Measurements from ENCODE around the gene ATG4C.
"Not testable (repeated sequence)": the region's sequence is repeated elsewhere in the genome, so short reads cannot be mapped to it uniquely, and the experiment has no call there.

Gene ATG4C, protein sequence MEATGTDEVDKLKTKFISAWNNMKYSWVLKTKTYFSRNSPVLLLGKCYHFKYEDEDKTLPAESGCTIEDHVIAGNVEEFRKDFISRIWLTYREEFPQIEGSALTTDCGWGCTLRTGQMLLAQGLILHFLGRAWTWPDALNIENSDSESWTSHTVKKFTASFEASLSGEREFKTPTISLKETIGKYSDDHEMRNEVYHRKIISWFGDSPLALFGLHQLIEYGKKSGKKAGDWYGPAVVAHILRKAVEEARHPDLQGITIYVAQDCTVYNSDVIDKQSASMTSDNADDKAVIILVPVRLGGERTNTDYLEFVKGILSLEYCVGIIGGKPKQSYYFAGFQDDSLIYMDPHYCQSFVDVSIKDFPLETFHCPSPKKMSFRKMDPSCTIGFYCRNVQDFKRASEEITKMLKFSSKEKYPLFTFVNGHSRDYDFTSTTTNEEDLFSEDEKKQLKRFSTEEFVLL

DNA sequence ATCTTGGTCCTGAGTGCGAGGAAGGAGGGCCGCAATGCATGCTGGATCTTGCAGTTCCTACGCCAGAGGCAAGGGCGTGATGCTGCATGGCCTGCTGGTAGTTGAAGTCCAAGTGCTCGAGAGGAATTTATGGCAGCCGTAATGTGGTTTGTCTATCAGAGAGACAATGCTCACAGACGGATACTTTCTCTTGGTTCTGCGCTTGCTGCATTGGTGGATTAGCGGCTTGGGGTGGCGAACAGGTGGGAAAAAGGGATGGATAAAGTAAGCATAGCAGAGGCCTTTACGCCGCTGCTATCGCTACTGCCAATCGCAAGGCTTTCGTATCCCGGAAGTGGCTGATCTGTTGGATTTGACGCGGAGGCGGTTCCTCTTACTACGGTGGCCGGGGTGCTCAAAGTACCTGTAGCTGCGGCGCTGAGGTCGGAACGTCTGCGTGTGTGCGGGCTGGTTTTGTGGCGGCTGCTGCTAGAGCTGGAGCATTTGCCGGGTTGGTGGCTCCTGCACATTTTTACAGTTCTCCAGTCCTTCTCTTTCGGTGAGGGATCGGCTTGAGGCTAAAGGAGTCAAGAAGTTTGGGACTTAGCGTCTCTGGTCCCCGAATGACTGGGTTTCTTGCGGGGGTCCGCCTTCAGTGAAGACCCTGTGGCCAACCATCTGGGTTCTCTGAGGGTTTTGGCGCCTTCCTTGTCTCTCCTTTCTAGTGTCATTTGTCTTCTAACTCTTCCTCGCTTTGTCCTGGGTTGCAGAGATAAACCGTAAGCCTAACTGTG is at the start of gene ATG4C:
Gene ATG4C, plus strand, starts transcription at position 397 of the 773 bp plus-strand sequence. CDS start 19,655 bp downstream, outside the sequence.
- DNase-seq (ENCODE audit: low spot score) = peak; percentile 92

DNA sequence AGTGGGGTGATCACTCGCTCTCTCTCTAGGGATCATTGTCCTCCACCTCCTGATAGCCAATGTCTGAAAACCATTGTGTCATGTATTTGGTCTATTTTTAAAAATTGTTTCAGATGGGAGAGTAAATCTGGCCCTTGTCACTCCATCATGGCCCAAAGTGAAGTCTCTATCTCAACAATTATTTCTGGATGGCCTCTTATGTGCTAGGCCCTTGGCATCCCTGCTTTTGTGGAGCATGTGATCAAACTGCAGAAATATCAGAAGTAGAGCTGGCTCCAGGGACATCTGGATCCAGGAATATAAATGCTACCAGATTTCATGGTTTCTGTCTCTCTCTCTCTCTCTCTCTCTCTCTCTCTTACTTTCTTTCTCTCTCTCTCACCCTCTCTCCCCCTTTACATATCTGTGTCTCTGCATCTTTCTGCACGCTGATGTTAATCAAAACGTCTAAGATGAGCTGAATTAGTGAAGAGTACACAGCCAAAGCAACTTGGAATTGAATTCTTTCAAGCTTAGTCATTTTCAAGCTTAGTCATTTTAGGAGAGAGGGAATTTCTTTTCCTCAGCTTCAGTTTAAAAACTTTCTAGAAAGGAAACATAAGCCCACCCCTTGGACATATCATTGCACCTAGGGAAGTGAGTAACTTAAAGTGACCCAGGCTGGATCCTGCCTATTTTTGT is 48.3 kb upstream of the ATG4C start:
- DNase-seq (ENCODE audit: low spot score) = no peak

DNA sequence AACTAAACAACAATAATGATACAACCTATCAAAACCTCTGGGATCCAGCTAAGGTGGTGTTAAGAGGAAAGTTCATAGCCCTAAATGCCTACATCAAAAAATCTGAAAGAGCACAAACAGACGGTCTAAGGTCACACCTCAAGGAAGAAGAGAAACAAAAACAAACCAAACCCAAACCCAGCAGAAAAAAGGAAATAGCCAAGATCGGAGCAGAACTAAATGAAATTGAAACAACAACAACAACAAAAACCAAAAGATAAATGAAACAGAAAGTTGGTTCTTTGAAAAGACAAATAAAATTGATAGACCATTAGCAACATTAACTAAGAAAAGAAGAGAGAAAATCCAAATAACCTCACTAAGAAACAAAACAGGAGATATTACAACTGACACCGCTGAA is 43.2 kb upstream of the ATG4C start:
- not testable (repeated sequence) for DNase-seq (ENCODE audit: low spot score)

DNA sequence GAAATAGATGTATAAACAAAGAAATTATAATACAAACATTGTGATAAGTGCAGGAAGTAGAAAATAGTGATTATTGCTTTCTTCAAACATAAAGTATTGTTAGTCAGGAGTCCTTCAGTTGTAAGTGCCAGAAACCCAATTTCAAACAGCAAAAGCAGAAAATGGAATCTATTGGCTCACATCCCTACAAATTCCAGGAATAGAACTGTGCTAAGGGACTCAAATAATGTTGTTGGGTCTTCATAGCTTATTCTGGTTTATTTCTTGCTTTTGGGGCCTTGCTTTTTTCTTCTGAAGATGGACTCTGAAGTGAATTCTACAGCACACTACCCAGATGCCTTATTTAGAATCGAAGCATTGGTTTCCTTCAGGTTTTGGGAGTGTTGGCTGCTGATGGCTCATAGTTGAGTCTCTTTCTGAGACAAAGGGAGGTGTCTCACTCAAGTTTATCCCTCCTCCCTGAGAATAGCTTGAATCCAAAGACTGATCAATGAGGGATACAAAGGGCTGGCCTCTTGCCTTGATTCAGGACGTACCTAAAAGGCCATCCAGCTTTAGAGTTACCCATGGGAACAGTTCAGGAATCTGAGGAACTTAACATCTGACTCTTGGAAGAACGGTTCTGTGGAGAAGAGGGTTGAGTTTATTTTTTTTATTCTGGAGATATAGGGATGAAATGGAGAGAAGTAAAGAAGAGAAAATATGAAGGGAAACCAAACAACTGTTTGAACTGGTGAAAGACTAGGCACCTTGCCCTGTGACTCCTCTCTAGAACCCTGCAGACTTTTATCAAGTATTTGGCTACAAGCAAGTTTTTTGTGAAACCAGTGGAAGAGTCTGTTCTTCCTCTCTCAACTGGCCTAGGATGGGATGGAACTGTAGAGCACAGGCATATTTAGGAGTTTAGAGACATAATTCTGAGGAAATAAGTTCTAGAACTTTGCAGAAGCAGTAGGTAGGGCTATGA is 39.0 kb upstream of the ATG4C start:
- DNase-seq (ENCODE audit: low spot score) = no peak

DNA sequence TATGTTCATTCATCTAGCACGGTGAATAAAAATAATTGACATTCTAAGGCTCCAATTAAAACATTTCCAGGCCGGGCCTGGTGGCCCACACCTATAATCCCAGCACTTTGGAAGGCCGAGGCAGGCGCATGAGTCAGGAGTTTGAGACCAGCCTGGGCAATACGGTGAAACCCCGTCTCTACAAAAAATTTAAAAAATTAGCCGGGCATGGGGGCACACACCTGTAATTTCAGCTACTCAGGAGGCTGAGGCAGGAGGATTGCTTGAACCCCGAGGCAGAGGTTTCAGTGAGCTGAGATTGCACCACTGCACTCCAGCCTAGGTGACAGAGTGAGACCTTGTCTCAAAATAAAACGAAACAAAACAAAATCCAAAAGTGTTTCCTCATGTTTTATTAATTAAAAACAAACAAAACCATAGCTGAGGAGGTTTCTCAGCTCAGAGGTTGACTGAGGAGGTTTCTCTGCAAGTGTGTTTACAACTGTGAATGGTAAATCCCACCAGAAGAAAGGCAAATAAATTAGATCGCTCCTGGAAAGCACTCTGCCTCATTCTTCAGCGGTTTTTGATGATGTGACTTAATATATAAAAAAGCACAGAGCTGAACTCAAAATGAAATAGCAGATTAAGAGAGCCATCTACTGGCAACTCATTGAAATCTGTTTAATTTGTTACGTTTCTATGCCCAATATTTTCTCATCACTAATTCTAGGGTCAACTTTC is 37.7 kb upstream of the ATG4C start:
- DNase-seq (ENCODE audit: low spot score) = peak; percentile 47

DNA sequence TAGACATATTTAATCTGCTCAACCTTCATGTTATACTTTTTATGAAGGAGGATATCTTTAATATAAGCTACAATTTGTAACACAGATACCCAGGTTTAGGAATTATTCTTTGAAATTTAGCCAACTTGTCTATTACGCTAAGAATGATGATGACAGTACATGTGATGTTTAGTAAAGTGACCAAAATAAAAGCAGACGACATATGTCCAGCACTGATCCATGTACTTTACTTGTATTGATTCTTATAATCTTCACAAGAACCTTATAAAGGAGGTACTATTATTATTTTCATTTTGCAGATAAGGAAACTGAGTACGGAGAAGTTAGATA is 37.2 kb upstream of the ATG4C start:
- no peak for DNase-seq (ENCODE audit: low spot score)

DNA sequence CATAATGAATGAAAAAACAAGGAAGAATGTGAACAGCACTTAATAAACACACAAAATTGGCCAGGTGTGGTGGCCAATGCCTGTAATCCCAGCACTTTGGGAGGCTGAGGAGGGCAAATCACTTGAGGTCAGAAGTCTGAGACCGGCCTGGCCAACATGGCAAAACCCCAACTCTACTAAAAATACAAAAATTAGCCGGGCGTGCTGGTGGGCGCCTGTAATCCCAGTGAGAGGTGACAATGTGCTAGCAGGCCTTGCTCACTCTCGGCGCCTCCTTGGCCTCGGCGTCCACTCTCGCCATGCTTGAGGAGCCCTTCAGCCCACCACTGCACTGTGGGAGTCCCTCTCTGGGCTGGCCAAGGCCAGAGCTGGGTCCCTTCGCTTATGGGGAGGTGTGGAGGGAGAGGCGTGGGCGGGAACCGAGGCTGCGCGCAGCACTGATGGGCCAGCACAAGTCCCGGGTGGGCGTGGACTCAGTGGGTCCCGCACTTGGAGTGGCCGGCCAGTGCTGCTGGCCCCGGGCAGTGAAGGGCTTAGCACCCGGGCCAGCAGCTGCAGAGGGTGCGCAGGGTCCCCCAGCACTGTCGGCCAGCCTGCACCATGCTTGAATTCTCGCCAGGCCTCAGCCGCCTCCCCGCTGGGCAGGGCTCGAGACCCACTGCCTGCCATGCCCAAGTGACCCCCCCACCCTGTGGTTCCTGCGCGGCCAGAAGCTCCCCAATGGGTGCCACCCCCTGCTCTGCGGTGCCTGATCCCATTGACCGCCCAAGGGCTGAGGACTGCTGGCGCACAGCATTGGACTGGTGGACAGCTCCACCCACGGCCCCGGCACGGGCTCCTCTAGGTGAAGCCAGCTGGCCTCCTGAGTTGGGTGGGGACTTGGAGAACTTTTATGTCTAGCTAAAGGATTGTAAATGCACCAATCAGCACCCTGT is 30.6 kb upstream of the ATG4C start:
- no peak for DNase-seq (ENCODE audit: low spot score)

DNA sequence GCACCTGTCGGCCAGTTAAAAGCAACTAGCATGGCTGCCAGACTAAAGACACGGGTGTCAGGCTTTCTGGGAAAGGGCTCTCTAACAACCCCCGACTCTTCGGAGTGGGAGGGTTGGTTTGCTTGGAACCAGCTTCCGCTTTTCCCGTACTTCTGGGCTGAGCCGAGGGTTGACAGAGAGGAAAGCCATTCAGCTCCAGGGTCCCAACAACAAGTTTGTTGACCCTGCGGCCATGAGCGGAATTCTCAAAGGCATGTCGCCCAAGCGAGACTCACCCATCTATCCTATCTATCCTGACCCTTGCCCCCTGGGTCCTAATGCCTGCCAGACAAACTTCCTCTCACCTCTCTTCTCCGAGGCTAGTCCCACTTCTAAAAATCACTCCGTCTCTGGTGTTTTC is 29.0 kb upstream of the ATG4C start:
- not testable (repeated sequence) for DNase-seq (ENCODE audit: low spot score)

DNA sequence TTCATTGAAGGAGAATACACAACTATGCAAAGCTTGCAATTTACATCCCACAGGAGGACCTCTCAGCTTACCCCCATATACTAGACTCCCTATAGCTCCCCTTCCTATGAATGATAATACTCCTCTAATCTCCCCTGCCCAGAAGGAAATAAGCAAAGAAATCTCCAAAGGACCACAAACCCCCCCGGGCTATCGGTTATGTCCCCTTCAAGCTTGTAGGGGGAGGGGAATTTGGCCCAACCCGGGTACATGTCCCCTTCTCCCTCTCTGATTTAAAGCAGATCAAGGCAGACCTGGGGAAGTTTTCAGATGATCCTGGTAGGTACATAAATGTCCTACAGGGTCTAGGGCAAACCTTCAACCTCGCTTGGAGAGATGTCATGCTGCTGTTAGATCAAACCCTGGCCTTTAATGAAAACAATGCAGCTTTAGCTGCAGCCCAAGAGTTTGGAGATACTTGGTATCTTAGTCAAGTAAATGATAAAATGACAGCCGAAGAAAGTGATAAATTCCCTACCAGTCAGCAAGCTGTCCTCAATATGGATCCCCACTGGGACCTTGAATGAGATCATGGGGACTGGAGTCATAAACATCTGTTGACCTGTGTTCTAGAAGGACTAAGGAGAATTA is 27.6 kb upstream of the ATG4C start:
- not testable (repeated sequence) for DNase-seq (ENCODE audit: low spot score)

DNA sequence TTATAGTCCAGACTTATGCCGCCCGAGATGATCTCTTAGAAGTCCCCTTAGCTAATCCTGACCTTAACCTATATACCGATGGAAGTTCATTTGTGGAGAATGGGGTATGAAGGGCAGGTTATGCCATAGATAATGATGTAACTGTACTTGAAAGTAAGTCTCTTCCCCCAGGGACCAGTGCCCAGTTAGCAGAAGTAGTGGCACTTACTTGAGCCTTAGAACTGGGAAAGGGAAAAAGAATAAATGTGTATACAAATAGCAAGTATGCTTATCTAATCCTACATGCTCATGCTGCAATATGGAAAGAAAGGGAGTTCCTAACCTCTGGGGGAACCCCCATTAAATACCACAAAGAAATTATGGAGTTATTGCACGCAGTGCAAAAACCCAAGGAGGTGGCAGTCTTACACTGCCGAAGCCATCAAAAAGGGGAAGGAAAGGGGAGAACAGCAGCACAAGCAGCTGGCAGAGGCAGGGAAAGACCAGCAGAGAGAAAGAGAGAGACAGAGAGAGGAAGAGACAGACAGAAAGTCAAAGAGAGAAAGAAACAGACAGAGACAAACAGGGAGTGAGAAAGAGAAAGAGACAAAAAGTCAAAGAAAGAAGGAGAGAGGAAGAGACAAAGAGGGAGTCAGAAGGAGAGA is 24.6 kb upstream of the ATG4C start:
- not testable (repeated sequence) for DNase-seq (ENCODE audit: low spot score)

DNA sequence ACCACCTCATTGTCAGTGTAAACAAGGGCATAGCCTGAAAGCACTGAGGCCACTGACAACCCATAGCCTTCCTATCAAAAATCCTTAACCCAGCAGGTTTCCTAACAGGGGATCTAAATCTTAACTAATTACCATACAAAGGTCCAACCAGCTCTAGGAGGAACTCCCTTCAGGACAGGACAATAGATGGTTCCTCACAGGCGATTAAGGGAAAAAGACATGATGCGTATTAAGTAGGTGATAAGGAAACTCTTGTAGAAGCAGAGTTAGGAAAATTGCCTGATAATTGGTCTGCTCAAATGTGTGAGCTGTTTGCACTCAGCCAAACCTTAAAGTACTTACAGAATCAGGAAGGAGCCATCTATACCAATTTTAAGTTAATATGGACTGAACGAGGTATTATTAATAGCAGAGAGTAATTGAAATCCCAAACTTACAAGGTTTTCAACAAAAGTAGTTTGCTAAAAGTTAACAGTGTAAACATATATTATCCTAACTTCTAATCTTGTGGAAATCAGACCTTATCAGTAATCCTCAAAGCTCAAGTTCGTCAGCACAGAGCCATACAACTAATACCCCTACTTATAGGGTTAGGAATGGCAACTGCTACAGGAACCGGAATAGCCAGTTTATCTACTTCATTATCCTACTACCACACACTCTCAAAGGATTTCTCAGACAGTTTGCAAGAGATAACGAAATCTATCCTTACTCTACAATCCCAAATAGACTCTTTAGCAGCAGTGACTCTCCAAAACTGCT is 23.7 kb upstream of the ATG4C start:
- not testable (repeated sequence) for DNase-seq (ENCODE audit: low spot score)

DNA sequence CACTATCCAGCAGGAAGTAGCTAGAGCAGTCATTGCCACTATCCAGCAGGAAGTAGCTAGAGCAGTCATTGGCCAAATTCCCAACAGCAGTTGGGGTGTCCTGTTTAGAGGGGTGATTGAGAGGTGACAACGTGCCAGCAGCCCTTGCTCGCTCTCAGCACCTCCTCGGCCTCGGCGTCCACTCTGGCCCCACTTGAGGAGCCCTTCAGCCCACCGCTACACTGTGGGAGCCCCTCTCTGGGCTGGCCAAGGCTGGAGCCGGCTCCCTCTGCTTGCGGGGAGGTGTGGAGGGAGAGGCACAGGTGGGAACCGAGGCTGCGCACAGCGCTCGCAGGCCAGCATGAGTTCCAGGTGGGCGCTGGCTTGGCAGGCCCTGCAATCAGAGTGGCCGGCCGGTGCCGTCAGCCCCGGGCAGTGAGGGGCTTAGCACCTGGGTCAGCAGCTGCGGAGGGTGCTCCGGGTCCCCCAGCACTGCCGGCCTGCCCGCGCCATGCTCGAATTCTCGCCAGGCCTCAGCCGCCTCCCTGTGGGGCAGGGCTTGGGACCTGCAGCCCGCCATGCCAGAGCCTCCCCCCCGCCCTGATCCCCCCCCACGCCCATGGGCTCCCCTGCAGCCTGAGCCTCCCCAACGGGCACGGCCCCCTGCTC is 22.6 kb upstream of the ATG4C start:
- not testable (repeated sequence) for DNase-seq (ENCODE audit: low spot score)

DNA sequence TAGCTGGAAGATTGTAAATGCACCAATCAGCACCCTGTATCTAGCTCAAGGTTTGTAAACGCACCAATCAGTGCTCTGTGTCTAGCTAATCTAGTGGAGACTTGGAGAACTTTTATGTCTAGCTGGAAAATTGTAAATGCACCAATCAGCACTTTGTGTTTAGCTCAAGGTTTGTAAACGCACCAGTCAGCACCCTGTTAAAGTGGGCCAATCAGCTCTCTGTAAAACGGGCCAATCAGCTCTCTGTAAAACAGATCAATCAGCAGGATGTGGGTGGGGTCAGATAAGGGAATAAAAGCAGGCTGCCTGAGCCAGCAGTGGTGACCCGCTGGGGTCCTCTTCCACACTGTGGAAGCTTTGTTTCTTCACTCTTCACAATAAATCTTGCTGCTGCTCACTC is 21.9 kb upstream of the ATG4C start:
- DNase-seq (ENCODE audit: low spot score) = not testable (repeated sequence)

DNA sequence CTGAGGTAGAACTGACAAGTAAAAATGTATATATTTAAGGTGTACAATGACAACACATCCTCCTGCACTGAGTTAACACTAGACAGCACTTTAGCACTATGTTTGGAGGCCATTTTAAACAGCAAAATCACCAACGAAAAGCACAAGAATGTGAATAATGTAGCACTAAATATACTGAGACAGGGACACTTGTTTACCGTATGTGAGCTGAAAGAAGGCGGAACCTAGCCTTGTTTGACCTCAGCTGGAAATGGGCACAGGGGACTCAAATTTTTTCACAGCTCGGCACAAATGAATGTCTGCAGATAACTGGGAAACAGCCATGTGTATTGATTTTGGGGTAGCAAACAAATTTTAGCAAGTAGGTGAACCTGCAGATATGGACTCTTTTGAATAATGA is 18.0 kb upstream of the ATG4C start:
- DNase-seq (ENCODE audit: low spot score) = no peak

DNA sequence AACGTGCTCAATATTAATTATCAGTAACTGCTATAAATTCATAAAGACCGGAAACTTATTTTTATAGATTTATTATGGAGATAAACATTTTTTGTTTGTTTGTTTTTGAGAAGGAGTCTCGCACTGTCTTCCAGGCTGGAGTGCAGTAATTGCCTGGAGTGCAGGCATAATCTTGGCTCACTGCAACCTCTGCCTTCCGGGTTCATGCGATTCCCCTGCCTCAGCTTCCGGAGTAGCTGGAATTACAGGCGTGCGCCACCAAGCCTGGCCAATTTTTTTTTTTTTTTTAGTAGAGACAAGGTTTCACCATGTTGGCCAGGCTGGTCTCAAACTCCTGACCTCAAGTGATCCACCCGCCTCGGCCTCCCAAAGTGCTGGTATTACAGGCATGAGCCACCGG is 15.4 kb upstream of the ATG4C start:
- DNase-seq (ENCODE audit: low spot score) = not testable (repeated sequence)

DNA sequence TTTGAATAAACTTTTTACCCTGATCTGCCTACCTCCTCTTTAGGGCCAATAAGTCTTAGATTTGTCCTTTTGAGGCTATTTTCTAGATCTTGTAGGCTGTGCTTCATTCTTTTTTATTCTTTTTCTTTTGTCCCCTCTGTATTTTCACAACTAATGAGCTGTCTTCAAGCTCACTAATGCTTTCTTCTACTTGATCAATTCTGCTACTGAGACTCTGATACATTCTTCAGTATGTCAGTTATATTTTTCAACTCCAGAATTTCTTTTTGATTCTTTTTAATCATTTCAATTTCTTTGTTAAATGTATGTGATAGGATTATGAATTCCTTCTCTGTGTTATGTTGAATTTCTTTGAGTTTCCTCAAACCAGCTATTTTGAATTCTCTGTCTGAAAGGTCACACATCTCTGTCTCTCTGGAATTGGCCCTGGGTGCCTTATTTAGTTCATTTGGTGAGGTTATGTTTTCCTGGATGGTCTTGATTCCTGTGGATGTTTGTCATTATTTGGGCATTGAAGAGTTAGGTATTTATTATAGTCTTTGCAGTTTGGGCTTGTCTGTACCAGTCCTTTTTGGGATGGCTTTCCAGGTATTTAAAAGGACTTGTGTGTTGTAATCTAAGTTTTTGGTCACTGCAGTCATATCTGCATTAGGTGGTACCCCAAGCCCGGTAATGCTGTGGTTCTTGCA is 11.2 kb upstream of the ATG4C start:
- no peak for DNase-seq (ENCODE audit: low spot score)

DNA sequence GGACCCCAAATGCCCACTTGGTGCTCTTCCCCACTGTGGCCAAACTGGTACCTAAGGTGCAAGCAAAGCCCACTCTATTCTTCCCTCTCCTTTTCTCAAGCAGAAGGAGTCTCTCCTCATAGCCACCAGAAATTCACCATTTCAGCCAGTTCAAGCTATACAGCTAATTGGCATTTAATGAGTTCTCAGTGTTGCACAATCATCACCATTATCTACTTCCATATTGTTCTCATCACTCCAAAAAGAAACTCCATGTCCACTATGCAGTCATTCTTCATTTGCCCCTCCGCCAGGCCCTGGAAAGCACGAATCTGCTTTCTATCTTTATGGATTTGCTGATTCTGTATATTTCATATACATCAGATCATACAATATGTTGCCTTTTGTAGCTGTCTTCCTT is 9.9 kb upstream of the ATG4C start:
- DNase-seq (ENCODE audit: low spot score) = no peak
